Measurements from ENCODE around the gene YES1. TPM values are rescaled to one million over a fixed set of nuclear protein-coding genes. Genes with fewer than 3 reads are reported as not detected.
A peak's percentile ranks its signal among the peaks of the same experiment; 100 is the strongest.

The YES1 gene
- total and polyA plus RNA-seq, 2 of the 13 experiments (the other 11 are each of a cell fraction or from before 2014, with no cell fraction given) = 17.2 to 70.8 TPM

GRCh38 chr18:848062-848861 lies 36.2 kb upstream of the YES1 start (continued):
- TF ChIP-seq ELF3 (CRISPR knock-in tag; IDR thresholded peaks at IDR 0.05) (peak; percentile 95), ETV6 (CRISPR knock-in tag; conservative IDR thresholded peaks at IDR 0.05) (peak; percentile 92; the same call in 1 of the 2 replicates), SIX4 (CRISPR knock-in tag; IDR thresholded peaks at IDR 0.05) (peak; percentile 82), ZNF547 (CRISPR knock-in tag; IDR thresholded peaks at IDR 0.05) (no peak; the same call in 1 of the 2 replicates), RFX1 (IDR thresholded peaks at IDR 0.05) (no peak), MTF2 (CRISPR knock-in tag; IDR thresholded peaks at IDR 0.05; ENCODE audit: borderline replicate concordance) (no peak), CREM (IDR thresholded peaks at IDR 0.05) (no peak; the same call in none of the 2 replicates), CREM (CRISPR knock-in tag; IDR thresholded peaks at IDR 0.05) (no peak), CCDC6 (CRISPR knock-in tag; IDR thresholded peaks at IDR 0.05) (peak; percentile 83; the same call in 1 of the 2 replicates), ZNF256 (CRISPR knock-in tag; conservative IDR thresholded peaks at IDR 0.05) (no peak), SP5 (CRISPR knock-in tag; IDR thresholded peaks at IDR 0.05; ENCODE audit: borderline replicate concordance, low read depth) (peak; percentile 59; the same call in 1 of the 2 replicates), ZNF629 (CRISPR knock-in tag; conservative IDR thresholded peaks at IDR 0.05) (peak; percentile 48; the same call in 1 of the 2 replicates), SOX6 (IDR thresholded peaks at IDR 0.05) (no peak), SOX6 (CRISPR knock-in tag; IDR thresholded peaks at IDR 0.05) (peak; percentile 88), SRF (IDR thresholded peaks at IDR 0.05; ENCODE audit: low read depth, low read length) (no peak), ZSCAN21 (CRISPR knock-in tag; IDR thresholded peaks at IDR 0.05; ENCODE audit: borderline replicate concordance) (peak; percentile 78; the same call in 1 of the 2 replicates), TOE1 (CRISPR knock-in tag; IDR thresholded peaks at IDR 0.05) (no peak), USF2 (IDR thresholded peaks at IDR 0.05; ENCODE audit: low read depth, low read length) (no peak), USF2 (CRISPR knock-in tag; IDR thresholded peaks at IDR 0.05; ENCODE audit: borderline replicate concordance) (no peak; the same call in 1 of the 2 replicates)
- TF ChIP-seq, protein P1, sequence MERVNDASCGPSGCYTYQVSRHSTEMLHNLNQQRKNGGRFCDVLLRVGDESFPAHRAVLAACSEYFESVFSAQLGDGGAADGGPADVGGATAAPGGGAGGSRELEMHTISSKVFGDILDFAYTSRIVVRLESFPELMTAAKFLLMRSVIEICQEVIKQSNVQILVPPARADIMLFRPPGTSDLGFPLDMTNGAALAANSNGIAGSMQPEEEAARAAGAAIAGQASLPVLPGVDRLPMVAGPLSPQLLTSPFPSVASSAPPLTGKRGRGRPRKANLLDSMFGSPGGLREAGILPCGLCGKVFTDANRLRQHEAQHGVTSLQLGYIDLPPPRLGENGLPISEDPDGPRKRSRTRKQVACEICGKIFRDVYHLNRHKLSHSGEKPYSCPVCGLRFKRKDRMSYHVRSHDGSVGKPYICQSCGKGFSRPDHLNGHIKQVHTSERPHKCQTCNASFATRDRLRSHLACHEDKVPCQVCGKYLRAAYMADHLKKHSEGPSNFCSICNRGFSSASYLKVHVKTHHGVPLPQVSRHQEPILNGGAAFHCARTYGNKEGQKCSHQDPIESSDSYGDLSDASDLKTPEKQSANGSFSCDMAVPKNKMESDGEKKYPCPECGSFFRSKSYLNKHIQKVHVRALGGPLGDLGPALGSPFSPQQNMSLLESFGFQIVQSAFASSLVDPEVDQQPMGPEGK (CRISPR knock-in tag; IDR thresholded peaks at IDR 0.05) = peak; percentile 70
- TF ChIP-seq, protein P2, sequence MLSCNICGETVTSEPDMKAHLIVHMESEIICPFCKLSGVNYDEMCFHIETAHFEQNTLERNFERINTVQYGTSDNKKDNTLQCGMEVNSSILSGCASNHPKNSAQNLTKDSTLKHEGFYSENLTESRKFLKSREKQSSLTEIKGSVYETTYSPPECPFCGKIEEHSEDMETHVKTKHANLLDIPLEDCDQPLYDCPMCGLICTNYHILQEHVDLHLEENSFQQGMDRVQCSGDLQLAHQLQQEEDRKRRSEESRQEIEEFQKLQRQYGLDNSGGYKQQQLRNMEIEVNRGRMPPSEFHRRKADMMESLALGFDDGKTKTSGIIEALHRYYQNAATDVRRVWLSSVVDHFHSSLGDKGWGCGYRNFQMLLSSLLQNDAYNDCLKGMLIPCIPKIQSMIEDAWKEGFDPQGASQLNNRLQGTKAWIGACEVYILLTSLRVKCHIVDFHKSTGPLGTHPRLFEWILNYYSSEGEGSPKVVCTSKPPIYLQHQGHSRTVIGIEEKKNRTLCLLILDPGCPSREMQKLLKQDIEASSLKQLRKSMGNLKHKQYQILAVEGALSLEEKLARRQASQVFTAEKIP (CRISPR knock-in tag; IDR thresholded peaks at IDR 0.05; ENCODE audit: borderline replicate concordance) = no peak
- TF ChIP-seq, protein P3, sequence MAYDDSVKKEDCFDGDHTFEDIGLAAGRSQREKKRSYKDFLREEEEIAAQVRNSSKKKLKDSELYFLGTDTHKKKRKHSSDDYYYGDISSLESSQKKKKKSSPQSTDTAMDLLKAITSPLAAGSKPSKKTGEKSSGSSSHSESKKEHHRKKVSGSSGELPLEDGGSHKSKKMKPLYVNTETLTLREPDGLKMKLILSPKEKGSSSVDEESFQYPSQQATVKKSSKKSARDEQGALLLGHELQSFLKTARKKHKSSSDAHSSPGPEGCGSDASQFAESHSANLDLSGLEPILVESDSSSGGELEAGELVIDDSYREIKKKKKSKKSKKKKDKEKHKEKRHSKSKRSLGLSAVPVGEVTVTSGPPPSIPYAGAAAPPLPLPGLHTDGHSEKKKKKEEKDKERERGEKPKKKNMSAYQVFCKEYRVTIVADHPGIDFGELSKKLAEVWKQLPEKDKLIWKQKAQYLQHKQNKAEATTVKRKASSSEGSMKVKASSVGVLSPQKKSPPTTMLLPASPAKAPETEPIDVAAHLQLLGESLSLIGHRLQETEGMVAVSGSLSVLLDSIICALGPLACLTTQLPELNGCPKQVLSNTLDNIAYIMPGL (CRISPR knock-in tag; IDR thresholded peaks at IDR 0.05; ENCODE audit: borderline replicate concordance in 1 of 2, low read depth in 1 of 2) = peak; percentile 28 to 64; a peak in 2 of 4 replicates

Measured in HepG2 (cell line).